Muscle of back (tissue), 11 donors: ENCODE measurements around the gene PCNT. TPM values are rescaled to one million over a fixed set of nuclear protein-coding genes. Genes with fewer than 3 reads are reported as not detected.
A peak's percentile ranks its signal among the peaks of the same experiment; 100 is the strongest.
"Not testable (repeated sequence)": the region's sequence is repeated elsewhere in the genome, so short reads cannot be mapped to it uniquely, and the experiment has no call there.

ENCODE experiments used
- DNase-seq, 3 donors: peaks; one replicate each; pipeline versions ENCODE4 v3.0.0 to v3.0.0-alpha.2; 2013
- polyA plus RNA-seq, 10 donors: library from polyadenylated mRNA; unstranded; fragments of 120-200 nt; gene quantifications; one replicate each; pipeline ENCODE4 v1.2.1, GENCODE V29; 2013; ENCODE audit not compliant: insufficient read length in 10 of 10

PCNT gene
- polyA plus RNA-seq, 10 donors = 41.2 to 83.0 (median 53.0) TPM

DNA sequence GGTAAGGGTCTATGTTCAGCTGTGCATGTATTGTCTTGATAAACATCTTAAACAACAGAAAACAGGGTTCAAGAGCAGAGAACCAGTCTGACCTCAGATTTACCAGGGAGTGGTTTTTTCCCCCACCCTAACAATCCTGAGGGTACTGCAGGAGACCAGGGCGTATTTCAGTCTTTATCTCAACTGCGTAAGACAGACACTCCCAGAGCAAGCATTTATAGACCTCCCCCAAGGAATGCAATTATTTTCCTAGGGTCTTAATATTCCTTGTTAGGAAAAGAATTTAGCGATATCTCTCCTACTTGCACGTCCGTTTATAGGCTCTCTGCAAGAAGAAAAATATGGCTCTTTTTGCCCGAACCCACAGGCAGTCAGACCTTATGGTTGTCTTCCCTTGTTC, 124.9 kb downstream of the PCNT start:
- DNase-seq = not testable (repeated sequence)

DNA sequence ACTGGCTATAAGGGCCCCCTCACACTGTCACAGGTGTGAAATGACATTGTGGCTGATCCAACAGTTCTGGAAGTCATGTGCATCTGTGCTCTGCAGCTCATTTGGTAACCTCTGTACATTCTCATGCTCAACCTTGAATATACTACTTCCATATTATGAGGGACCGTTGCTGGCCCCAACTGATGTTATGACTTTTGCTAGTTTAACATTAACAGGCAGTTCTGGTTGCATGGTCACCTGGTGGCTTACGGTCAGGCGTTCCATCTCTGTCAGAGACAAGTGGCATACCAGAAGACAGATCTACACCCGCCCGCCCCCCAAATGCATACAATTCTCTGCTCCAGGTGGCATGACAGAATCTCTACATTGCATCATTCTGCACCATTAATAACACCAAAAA, 128.8 kb downstream of the PCNT start:
- no peak for DNase-seq

DNA sequence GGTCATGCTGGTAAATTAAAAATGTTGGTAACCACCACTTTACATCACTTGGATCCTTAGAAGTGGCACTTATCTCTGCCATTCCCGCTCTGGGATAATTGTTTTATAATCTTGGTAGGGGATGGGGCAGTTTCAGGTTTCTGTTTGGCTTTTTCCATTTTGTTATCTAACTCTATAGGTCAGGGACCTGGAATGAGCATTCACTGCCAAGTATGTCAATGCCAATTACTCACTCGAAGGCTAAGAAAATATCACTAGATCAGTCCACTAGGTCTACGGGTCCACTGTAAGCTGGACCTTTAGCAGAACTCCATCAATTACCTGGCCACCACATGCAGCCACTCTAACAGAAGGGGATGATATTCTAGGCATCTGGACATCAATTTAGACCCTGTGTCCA, 130.2 kb downstream of the PCNT start:
- DNase-seq = no peak

DNA sequence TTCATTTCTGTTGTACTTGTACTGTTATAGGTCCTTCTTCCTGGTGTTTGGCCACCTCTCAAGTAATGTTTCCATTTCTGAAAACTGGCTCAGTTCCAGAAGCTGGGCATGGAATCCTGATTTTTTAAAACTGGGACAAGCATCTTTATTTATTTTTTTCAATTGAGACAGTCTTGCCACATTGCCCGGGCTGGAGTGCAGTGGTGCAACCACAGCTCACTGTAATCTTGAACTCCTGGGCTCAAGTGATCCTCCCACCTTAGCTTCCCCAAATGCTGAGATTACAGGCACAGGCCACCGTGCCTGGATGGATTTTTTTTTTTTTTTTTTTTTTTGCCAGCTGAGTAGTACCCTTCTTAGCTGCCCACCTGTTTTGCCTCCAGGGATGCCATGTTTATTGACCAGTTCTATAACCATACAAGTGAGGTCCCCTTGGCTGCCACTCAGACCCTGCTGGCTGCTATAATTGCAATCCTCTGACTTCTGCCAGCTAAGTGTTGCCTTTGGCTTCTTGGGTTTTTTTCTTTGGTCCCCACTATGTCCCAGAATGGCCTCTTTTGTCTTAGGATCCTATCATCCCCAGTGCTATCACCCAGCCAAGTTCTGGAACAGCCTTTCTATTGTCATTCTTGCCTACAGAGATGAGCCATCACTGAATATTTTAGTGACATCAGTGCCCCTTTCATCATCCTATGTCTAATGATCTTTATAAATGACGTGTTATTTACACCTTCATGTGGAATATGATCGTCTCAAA, 130.9 kb downstream of the PCNT start:
- no peak for DNase-seq

DNA sequence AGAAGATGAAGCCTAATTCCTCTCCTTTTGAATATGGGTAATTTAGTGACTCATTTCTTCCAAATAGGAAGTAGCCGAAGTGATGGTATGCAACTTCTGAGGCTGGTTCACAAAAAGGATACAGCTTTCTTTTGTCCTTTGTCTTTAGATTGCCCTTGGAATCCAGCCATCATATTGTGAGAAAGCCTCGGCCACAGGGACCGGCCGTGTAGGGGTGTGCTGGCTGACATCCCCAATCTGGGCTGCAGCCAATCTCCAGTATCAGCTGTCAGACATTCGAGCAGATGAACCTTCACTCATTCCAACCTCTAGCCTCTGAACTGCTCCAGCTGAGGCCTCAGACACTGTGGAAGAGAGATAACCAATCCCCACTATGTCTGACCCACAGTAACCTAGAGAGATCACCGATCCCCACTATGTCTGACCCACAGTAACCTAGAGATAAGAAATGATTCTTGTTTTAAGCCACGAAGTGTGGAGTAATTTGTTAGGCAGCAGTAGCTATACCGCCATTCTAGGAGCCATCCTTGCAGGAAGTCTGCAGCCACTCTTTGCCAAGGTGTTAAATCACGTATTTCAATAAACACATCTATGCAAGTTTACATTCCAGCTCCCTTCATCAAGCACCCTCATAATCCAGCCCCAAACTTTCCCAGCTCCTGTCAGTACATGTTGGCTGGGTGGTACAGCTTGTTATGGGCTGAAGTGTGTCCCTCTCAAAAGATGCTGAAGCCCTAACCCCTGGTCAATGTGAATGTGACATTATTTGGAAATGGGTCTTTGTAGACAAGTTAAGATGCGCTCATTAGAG, 131.8 kb downstream of the PCNT start:
- peak; percentile 34 to 52 (median 38) for DNase-seq

DNA sequence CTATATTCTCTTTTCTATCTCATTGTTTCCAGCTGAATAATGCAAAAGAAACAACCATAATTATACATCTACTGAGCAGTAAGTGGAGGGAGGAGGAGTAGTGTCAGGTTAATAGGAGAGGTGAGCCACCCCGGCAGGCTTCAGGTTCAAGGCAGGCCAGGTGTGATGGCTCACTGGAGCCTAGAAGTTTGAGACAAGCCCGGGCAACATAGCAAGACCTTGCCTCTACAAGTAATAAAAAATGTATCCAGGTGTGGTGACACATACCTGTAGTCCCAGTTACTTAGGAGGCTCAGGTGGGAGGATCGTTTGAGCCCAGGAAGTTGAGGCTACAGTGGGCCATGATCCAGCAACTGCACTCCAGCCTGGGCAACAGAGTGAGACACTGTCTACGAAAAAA, 132.8 kb downstream of the PCNT start:
- no peak for DNase-seq

DNA sequence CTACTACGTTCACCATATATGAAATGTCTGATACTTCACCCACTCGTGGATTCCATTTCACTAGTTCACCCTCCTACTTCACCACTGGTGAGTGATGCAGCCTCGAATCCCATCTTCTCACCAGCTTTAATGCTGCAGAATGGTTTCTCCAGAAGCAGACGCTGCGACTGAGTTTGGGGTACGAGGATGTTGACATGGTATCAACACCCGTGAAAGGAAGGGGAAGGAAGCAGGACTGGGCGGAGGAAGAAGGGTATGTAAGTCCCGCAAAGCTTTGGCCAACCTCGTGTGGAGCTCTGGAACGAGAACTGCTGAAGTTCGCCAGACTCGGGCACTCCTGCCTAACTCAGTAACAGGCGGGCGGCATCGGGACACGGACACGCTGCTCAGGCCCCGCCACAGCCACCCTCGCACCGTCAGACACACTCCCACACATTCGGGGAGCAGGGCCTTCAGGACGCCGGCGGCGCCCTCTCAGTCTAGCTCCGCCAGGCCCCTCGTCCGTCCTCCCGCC, 133.9 kb downstream of the PCNT start:
- peak in 2 of 3 donors; percentile 11 to 34 for DNase-seq

DNA sequence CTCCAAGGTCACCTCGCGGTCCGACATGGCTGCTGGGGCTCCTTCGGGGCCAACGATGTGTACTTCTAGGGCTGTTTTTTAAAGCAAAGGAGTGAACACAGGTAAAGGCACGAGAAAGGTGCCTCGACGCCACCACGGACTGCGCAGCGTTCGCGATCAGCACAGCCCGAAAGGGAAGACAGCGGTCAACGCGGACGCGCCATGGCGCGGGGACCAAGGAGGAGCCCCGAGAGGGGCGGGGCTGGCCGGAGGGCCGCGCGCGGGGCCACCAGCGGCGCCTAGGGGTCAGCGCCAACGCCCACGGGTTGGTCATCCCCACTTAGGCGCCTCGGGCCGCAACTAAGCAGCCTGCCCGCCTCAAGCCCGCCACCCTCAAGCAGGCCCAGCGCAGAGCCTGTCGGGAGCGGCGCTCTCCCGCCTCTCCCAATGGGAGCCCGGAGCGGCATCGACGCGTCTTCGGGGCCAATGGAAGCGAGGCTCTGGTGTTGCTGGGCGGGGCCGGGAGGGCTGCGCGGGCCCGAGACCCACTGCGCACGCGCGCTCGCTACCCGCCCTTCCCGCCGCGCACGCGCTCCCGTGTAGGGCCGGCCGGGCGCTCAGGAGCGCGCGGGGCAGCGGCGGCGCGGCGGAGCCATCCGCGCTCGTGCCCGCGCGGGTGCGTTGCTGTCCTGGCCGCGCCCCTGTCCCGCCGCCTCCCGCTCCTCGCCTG, 134.5 kb downstream of the PCNT start, which contains the start of gene DIP2A:
TSS of gene DIP2A (plus strand) at position 577 of the 709 bp plus-strand sequence. CDS start 241 bp downstream, outside the sequence.
- peak; percentile 98 to 99 (median 99) for DNase-seq

DNA sequence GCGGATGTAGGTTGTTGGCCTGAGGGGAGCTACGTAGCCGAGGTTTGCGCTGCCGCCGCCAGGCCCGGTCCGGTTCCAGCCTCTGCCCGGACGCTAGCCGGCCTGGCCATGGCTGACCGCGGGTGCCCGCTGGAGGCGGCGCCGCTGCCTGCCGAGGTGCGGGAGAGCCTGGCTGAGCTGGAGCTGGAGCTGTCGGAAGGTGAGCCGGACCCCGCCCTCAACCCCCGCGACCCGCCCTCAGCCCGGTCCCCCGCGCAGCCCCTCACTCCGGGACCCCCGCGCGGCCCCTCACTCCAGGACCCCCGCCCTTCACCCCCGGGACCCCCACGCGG, 135.0 kb downstream of the PCNT start:
- no peak for DNase-seq

DNA sequence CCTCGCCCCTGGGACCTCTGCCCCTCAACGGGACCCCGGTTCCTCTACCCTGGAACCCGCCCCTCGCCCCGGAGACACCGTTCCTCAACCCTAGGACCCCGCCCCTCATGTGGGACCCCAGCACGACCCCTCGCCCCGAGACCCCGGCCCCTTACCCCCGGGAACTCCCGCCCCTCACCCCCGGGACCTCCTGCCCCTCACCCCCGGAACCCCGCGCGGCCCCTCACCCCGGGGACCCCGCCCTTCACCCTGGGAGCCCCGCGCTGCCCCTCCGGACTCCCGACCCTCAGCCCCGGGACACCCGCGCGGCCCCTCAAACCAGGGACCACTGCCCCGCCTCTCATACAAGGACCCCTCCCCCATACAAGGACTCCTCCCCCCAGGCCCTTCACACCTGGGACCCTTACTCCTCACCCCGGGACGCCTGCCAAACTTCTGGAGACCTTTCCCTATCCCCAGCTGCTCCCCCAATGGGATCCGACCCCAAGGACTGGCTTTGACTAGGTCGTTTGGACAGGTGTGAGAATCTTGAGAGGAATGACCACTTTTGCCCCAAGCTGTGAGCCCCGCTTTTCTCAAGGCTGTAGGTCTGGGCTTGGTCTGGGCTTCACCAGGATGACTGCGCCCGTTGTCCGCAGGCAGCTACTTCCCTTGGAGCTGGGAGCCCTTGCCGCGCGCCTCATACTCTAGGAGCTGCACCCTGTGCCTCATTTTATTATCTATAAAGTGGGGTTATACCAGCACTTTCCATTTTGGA, 135.6 kb downstream of the PCNT start:
- DNase-seq = peak; percentile 9 to 54 (median 27)

DNA sequence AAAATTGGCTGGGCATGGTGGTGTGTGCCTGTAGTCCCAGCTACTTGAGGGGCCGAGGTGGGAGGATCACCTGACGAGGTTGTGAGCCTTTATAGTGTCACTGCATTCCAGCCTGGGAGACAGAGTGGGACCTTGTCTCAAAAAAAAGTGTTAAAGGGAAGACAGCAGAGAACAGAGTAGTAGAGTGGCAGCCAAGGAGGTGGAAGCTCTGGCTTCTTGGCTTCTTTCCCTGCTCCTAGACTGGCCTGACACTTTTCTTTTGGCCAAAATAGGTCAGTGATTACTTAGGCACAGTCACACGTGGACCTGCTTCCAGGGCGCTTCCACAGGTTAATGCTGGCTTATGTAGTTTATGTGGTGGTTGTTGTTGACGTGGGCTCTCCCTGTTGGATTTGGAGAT, 138.0 kb downstream of the PCNT start:
- DNase-seq = no peak

DNA sequence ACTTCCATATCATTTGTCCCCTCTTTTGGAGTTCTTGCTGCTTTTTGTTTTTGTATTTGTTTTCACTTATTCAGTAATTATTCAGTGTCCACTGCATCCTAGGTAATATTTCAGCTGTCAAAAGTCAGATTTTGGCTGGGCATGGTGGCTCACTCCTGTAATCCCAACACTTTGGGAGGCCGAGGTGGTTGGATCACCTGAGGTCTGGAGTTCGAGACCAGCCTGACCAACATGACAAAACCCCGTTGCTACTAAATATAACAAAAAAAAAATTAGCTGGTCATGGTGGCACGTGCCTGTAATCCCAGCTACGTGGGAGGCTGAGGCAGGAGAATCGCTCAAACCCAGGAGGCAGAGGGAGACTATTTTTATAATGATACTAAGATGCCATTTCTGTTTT, 141.2 kb downstream of the PCNT start:
- DNase-seq = not testable (repeated sequence)

DNA sequence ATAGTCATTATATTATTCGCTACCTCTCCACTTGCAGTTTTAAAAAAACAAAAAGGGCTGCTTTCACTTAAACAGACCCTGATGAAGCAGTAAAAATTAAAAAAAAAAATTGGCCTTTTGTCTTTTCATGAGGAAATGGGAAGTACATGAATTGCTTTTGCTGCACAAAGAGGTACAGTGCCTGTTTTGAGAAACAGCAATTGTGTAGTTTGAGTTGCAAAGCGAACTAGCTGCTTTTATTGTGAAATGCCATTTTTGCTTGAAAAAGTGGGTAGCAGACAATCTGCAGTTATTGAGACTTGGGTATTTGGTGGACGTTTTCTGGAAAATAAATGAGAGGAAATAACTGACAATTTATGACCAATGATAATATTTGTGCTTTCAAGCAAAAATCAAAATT, 141.7 kb downstream of the PCNT start:
- no peak for DNase-seq

DNA sequence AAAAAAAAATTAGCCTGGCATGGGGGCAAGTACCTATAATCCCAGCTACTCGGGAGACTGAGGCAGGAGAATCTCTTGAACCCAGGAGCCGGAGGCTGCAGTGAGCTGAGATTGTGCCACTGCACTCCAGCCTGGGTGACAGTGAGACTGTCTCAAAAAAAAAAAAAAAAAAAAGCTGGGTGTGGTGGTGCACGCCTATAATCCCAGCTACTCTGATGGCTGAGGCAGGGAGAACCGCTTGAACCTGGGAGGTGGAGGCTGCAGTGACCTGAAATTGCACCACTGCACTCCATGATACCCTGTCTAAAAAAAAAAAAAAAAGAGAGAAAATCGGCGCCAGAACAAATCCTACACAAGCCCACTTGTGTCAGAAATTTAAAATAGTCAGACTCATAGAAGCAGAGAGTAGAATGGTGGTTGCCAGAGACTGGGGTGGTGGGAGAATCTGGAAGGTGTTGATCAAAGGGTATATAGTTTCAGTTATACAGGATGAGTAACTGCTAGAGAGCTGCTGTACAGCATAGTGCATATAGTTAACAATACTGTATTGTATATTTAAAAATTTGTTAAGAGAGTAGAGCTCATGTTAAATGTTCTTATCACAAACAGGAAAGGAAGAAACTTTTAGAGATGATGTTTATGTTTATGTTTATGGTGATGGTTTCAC, 144.3 kb downstream of the PCNT start:
- DNase-seq = no peak

DNA sequence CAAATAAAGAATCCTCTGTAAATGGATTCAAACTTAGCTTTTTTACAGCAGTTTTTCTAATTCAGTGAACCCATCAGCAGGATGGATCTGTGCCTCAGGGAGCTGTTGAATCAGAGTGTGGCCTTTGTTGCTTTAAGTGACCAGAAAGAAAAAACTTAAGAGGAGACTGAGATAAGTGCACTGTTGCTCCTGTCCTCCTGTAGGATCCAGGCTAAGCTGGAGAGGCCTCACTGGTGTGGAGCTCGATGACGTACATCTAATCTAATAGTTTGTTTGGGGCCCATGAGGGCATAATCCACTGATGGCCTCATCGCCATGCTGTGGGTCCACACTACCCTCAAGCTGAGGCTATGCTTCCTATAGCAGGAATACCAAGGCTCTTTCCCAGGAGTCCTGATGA, 145.3 kb downstream of the PCNT start:
- DNase-seq = no peak

DNA sequence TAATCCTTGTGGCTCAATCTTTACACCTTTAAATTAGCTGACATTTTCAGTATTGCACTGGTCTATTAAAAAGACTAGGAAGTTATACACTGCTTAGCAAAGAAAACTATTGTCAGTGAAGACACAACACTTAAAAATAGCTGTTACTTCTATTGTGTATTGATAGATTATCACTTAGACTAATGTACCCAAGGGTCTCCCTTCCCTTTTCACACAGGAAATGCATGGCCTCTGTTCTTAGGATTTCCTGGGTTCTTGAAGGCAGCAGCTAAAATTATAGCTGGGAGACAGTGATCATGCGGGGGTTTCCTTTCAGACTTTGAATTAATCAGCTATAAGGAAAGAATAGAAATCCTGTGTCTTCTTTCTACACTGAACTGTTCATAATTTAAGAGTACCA, 147.6 kb downstream of the PCNT start:
- no peak for DNase-seq

DNA sequence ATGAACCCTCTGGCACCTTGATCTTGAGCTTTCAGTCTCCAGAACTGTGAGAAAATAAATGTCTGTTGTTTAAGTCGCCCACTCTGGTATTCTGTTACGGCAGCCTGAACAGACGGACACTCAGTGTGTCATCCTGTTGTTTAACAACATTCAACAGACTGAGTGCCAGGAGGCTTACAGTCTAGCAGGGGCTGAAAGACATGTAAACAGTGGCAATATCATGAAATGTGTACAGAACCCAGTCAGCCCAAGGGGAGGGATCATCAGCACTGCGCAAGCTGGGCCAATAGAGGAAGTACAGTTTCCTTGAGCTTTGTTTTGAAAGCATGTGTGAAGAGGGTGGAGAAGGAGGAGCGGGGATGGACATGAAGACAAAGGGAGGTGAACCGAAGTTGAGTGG, 148.3 kb downstream of the PCNT start:
- no peak for DNase-seq

DNA sequence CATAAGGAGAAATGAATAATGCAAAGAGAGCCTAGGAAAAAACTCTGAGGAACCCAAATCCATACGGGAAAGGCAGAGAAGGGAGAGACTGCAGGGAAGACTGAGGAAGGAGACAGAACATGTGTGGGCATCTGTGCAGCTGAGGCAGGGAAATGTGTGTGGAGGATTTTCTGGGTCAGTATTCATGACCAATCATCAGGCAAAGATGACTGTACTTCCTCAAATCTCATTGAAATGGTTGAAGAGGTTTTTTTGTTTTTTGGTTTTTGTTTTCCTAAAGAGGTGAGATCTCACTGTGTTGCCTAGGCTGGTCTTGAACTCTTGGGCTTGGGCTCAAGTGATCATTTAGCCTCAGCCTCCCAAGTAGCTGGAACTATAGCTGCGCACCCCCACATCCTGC, 150.4 kb downstream of the PCNT start:
- no peak for DNase-seq

DNA sequence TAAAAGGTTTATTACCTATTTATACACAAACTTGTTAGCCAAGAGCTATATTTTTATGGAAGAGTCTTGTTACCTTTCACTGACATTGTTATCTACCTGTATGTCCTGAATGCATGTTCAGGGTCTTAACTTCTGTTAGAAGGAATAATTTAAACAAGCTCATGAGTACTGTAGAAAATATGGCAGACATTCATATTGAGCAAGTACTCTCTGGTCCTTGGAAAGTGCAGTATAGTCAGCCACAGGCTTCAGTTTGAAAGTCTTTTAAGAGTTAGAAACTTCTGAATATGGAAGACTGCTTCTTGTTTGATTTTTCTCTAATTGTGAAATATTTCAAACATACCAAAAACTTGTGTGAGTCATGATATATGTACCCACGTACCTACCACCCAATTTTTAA, 151.3 kb downstream of the PCNT start:
- DNase-seq = no peak

DNA sequence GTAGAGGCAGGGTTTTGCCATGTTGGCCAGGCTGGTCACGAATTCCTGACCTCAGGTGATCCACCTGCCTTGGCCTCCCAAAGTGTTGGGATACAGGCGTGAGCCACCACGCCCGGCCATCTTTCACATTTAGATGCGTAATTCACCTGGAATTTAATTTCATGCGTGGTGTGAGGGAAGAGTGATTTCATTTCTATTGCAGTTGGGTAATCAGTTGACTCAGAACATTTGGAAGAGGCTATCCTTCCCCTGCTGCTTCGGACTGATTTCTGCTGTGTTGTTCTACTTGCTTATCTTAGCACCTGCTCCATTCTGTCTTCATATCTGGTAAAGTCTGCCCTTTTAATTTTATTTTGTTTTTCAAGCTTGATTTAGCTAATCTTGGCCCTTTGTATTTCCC, 153.8 kb downstream of the PCNT start:
- no peak for DNase-seq

DNA sequence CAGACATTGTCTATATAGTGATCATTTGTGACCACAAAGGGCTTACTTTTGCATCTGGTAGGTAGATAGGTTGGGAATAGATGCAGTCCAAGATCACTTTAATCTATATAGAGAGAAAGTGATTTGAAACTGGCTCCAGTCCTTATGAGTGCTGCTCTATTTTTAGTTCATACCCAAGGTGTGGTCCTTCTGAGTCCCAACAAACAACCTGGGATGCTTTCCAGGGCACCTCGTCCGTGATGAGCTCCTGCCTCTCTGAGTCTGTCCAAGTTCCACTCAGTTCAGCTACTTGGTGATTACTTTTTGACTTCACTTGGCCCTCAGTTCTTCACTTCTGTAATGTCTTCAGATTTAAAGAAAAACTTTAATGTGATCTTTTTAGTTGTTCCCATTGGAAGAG, 155.0 kb downstream of the PCNT start:
- no peak for DNase-seq
